HepG2 (cell line): ENCODE data around the gene VRK2.
"Not testable (repeated sequence)": the region's sequence is repeated elsewhere in the genome, so short reads cannot be mapped to it uniquely, and the experiment has no call there.

ENCODE experiments used
- CTCF ChIP-seq: sonication (generic); formaldehyde crosslinking; IDR thresholded peaks from 2 replicates; pipeline ENCODE4 v1.5.0; 2020; ENCODE audit warnings: mild to moderate bottlenecking, missing genetic modification reagents, moderate library complexity
- E2F1 ChIP-seq: sonication (generic); formaldehyde crosslinking; IDR thresholded peaks from 2 replicates; pipeline ENCODE4 v1.5.0; 2020; ENCODE audit warnings: missing genetic modification reagents
- ELK4 ChIP-seq: sonication (generic); formaldehyde crosslinking; IDR thresholded peaks from 2 replicates; pipeline ENCODE4 v1.9.0; 2021; ENCODE audit warnings: missing genetic modification reagents, borderline replicate concordance
- ETS1 ChIP-seq: sonication (generic); formaldehyde crosslinking; IDR thresholded peaks from 2 replicates; pipeline ENCODE4 v1.4.0; 2020; ENCODE audit warnings: missing genetic modification reagents
- FOXJ3 ChIP-seq: sonication (generic); formaldehyde crosslinking; IDR thresholded peaks from 2 replicates; pipeline ENCODE4 v1.4.0; 2020; ENCODE audit warnings: missing genetic modification reagents, mild to moderate bottlenecking, borderline replicate concordance
- RFXAP ChIP-seq: sonication (generic); formaldehyde crosslinking; IDR thresholded peaks from 2 replicates; pipeline ENCODE4 v1.4.0; 2020; ENCODE audit warnings: missing genetic modification reagents, borderline replicate concordance
- SMARCE1 ChIP-seq: fragments of 450-650 bp; IDR thresholded peaks from 2 replicates; pipeline ENCODE4 v1.6.1; 2017; ENCODE audit warnings: borderline replicate concordance
- SOX6 ChIP-seq, 2 experiments: fragments of 450-650 bp in 1 of 2; sonication (generic) in 1 of 2; formaldehyde crosslinking in 1 of 2; IDR thresholded peaks; 2 replicates each; pipeline versions ENCODE4 v1.4.0 to v1.6.1; 2017 to 2020; ENCODE audit warnings: antibody characterized with exemption in 1 of 2, mild to moderate bottlenecking in 1 of 2, missing genetic modification reagents in 1 of 2
- ZNF180 ChIP-seq: sonication (generic); formaldehyde crosslinking; IDR thresholded peaks from 2 replicates; pipeline ENCODE4 v1.4.0; 2020; ENCODE audit warnings: low read depth, missing genetic modification reagents, borderline replicate concordance
- ZNF264 ChIP-seq: sonication (generic); formaldehyde crosslinking; IDR thresholded peaks from 2 replicates; pipeline ENCODE4 v1.4.0; 2020; ENCODE audit warnings: missing genetic modification reagents
- ZNF609 ChIP-seq: sonication (generic); formaldehyde crosslinking; IDR thresholded peaks from 2 replicates; pipeline ENCODE4 v1.4.0; 2020; ENCODE audit warnings: mild to moderate bottlenecking, missing genetic modification reagents, borderline replicate concordance

- not testable (repeated sequence) for TF ChIP-seq E2F1 (CRISPR knock-in tag); ZNF264 (CRISPR knock-in tag); ZNF609; SMARCE1; SOX6 (IDR thresholded peaks at IDR 0.05); SOX6 (CRISPR knock-in tag; IDR thresholded peaks at IDR 0.05); ETS1 (CRISPR knock-in tag); CTCF (CRISPR knock-in tag); ZNF180 (CRISPR knock-in tag); ELK4 (CRISPR knock-in tag); FOXJ3; RFXAP
Measured at GRCh38 chr2:58177187-58177586, 130.6 kb downstream of the VRK2 start.
